HepG2 (cell line): ENCODE measurements around the gene ARL2. TPM values are rescaled to one million over a fixed set of nuclear protein-coding genes. Genes with fewer than 3 reads are reported as not detected.

Experiments
- AHDC1 ChIP-seq: sonication (generic); formaldehyde crosslinking; IDR thresholded peaks from 2 replicates; pipeline ENCODE4 v1.5.1; 2020; ENCODE audit warnings: mild to moderate bottlenecking, missing genetic modification reagents, borderline replicate concordance
- CBFB ChIP-seq: sonication (generic); formaldehyde crosslinking; IDR thresholded peaks from 2 replicates; pipeline ENCODE4 v1.4.0; 2020; ENCODE audit warnings: missing genetic modification reagents
- FLYWCH1 ChIP-seq: sonication (generic); formaldehyde crosslinking; IDR thresholded peaks from 2 replicates; pipeline ENCODE4 v1.8.1; 2023; ENCODE audit warnings: mild to moderate bottlenecking, missing genetic modification reagents
- GATAD1 ChIP-seq: IDR thresholded peaks from 2 replicates; pipeline ENCODE4 v1.6.1; 2016; ENCODE audit warnings: missing genetic modification reagents, missing compliant biosample characterization
- HBP1 ChIP-seq: IDR thresholded peaks from 2 replicates; pipeline ENCODE4 v1.6.1; 2016; ENCODE audit warnings: low read depth, control low read depth
- HINFP ChIP-seq: sonication (generic); formaldehyde crosslinking; IDR thresholded peaks from 2 replicates; pipeline ENCODE4 v1.4.0; 2020; ENCODE audit warnings: low read depth, mild to moderate bottlenecking, missing genetic modification reagents
- IKZF4 ChIP-seq: sonication (generic); formaldehyde crosslinking; IDR thresholded peaks from 2 replicates; pipeline ENCODE4 v1.5.1; 2020; ENCODE audit warnings: borderline replicate concordance, mild to moderate bottlenecking, low read depth, missing genetic modification reagents; ENCODE audit errors: not compliant biosample characterization
- PITX1 ChIP-seq: sonication (generic); formaldehyde crosslinking; IDR thresholded peaks from 2 replicates; pipeline ENCODE4 v1.5.1; 2020; ENCODE audit warnings: mild to moderate bottlenecking, missing genetic modification reagents
- RCOR2 ChIP-seq: IDR thresholded peaks from 2 replicates; pipeline ENCODE4 v1.6.1; 2016; ENCODE audit warnings: missing biosample characterization, missing genetic modification reagents
- SATB2 ChIP-seq: sonication (generic); formaldehyde crosslinking; IDR thresholded peaks from 2 replicates; pipeline ENCODE4 v1.5.0; 2020; ENCODE audit warnings: missing genetic modification reagents
- SMAD1 ChIP-seq: sonication (generic); formaldehyde crosslinking; IDR thresholded peaks from 2 replicates; pipeline ENCODE4 v1.4.0; 2020; ENCODE audit warnings: missing genetic modification reagents, low read depth, mild to moderate bottlenecking, borderline replicate concordance
- TEAD2 ChIP-seq: sonication (generic); formaldehyde crosslinking; IDR thresholded peaks from 2 replicates; pipeline ENCODE4 v1.9.0; 2021; ENCODE audit warnings: missing genetic modification reagents
- USF2 ChIP-seq, 2 experiments: sonication (generic) in 1 of 2; formaldehyde crosslinking in 1 of 2; IDR thresholded peaks; 2 replicates each; pipeline versions ENCODE4 v1.5.1 to v1.6.1; 2011 to 2020; ENCODE audit warnings: borderline replicate concordance in 1 of 2, low read depth in 1 of 2, low read length in 1 of 2, mild to moderate bottlenecking in 1 of 2, missing genetic modification reagents in 1 of 2, moderate library complexity in 1 of 2
- ZNF317 ChIP-seq: sonication (generic); formaldehyde crosslinking; IDR thresholded peaks from 2 replicates; pipeline ENCODE4 v1.5.0; 2020; ENCODE audit warnings: mild to moderate bottlenecking, missing genetic modification reagents
- ZNF367 ChIP-seq: sonication (generic); formaldehyde crosslinking; IDR thresholded peaks from 2 replicates; pipeline ENCODE4 v1.4.0; 2020; ENCODE audit warnings: missing genetic modification reagents, borderline replicate concordance
- ZNF766 ChIP-seq: sonication (generic); formaldehyde crosslinking; IDR thresholded peaks from 2 replicates; pipeline ENCODE4 v1.5.0; 2020; ENCODE audit warnings: missing genetic modification reagents, borderline replicate concordance
- polyA plus RNA-seq, 8 experiments: library from polyadenylated mRNA; depleted of rRNA in 3 of 8; stranded (reverse) in 7 of 8; unstranded in 1 of 8; fragments of >200 nt; fragmentation: Illumina TruSeq in 4 of 8; extraction: Trizol in 4 of 8; gene quantifications; 2 replicates each; pipeline versions ENCODE4 v1.2.1 to v1.2.3, GENCODE V29; 2011 to 2016; ENCODE audit warnings: low read depth in 4 of 8, missing spikeins in 1 of 8, mixed read lengths in 1 of 8; ENCODE audit not compliant: insufficient read depth in 1 of 8
- total RNA-seq, 5 experiments: library from RNA; depleted of rRNA; stranded (reverse); fragments of >200 nt; fragmentation: Illumina TruSeq; extraction: Trizol; gene quantifications; 2 replicates each; pipeline ENCODE4 v1.2.3, GENCODE V29; 2016; ENCODE audit warnings: low read depth in 1 of 5

ARL2 gene
- total and polyA plus RNA-seq, 2 of the 13 experiments (the other 11 are each of a cell fraction or from before 2014, with no cell fraction given): 82.9 to 84.4 TPM

GRCh38 chr11:65027213-65028067, 13.5 kb downstream of the ARL2 start, which contains the start of gene SNX15 (continued):
- TF ChIP-seq ZNF317 (CRISPR knock-in tag) (peak; percentile 87; the same call in 1 of the 2 replicates), IKZF4 (CRISPR knock-in tag) (no peak), HBP1 (CRISPR knock-in tag) (0 out of 2 replicates have a peak, but pooled peaks have one; percentile 26), GATAD1 (peak; percentile 55; the same call in 1 of the 2 replicates), ZNF766 (CRISPR knock-in tag) (peak; percentile 68; the same call in 1 of the 2 replicates), ZNF367 (CRISPR knock-in tag) (no peak), HINFP (CRISPR knock-in tag) (no peak), RCOR2 (CRISPR knock-in tag) (no peak), SATB2 (CRISPR knock-in tag) (0 out of 2 replicates have a peak, but pooled peaks have one; percentile 36), PITX1 (CRISPR knock-in tag) (no peak; the same call in 1 of the 2 replicates), AHDC1 (CRISPR knock-in tag) (no peak), SMAD1 (CRISPR knock-in tag) (0 out of 2 replicates have a peak, but pooled peaks have one; percentile 26), CBFB (CRISPR knock-in tag) (peak; percentile 55), FLYWCH1 (CRISPR knock-in tag) (no peak), TEAD2 (CRISPR knock-in tag) (no peak), USF2 (IDR thresholded peaks at IDR 0.05; ENCODE audit: low read depth, low read length) (no peak), USF2 (CRISPR knock-in tag; IDR thresholded peaks at IDR 0.05; ENCODE audit: borderline replicate concordance) (peak; percentile 33; the same call in 1 of the 2 replicates)
